Lung microvascular endothelial cell (primary cell): ENCODE data around the gene TTC9B. TPM values are rescaled to one million over a fixed set of nuclear protein-coding genes. Genes with fewer than 3 reads are reported as not detected.

ENCODE experiments used
- DNase-seq, 2 donors: peaks; one replicate each; pipeline versions ENCODE4 v3.0.0 to v3.0.0-alpha.2; 2010; ENCODE audit warnings: low read depth in 2 of 2
- total RNA-seq: library from RNA; depleted of rRNA; stranded (reverse); fragments of >200 nt; gene quantifications from 2 replicates; pipeline ENCODE4 v1.2.1, GENCODE V29; 2014

The TTC9B gene
- total RNA-seq = under 0.01 TPM in 1 of 2 replicates, not detected in the other

GRCh38 chr19:40217934-40218890 is at the start of gene TTC9B:
TTC9B (minus strand) TSS chr19:40218384; CDS start chr19:40218381, 3 bp downstream.
- peak; percentile 29 to 41 for DNase-seq

DNA sequence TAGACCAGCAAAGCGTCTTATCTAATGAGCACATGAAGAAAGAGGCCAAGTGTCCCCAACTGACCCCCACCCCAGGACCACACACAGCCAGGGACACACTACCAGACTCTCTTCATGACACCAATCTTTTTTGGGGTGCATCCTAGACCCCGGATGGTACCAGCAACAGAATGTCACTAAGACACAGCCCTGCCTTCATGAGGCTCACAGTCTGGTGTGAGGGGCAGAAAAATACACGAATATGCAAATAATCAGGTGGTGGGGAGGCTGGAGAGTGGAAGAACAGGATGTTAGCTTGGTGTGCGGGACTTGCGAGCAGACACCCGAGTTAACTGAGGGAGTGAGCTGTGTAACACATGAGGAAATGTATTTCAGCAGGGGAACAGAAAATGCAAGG is 49.4 kb upstream of the TTC9B start:
- DNase-seq = no peak

DNA sequence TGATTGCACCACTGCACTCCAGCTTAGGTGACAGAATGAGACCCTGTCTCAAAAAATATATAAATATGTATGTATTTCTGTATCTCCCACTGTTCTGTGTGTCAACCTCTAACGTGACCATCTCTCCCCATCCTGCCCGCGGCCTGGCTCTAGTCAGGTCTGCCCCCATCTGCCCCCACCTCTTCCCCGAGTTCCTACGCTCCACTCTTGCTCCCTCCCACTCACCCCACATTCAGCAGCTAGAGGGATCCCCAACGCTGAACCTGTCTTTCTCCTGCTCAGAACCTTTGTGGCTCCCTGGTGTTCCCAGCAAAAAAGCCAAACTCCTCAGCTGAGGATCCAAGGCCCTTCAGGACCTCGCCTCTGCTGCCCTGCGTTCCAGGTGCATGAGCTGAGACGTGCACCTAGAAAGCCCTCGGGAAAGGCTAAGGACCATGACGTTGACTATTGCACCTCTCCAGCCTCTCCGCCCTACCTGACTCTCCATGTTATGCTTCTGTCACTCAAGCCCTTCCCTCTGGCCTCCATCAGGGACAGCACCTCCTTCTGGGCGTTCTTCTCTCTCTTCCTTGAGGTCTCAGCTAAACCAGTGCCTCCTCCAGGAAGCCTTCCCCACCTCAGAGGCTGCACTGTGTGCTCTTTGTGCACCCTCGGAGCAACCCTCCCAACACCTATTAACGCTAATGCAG is 48.9 kb upstream of the TTC9B start:
- no peak for DNase-seq

GRCh38 chr19:40266119-40266518 is 47.9 kb upstream of the TTC9B start:
- DNase-seq = no peak

DNA sequence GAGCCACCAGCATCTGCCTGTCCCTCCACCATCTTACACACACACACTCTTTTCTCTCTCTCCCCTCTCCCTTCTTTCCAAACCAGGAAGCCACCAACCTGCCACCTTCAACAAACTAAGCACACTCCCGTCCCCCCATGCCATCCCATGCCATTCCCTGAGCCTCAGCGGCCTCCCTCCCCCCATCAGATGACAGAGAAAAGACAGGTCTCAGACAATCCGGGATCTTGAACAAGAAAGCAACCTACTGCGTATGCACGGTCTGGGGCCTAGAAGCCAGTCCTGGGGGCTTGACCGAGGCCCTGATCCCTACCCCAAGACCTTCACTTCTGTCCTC is 47.5 kb upstream of the TTC9B start:
- no peak for DNase-seq

GRCh38 chr19:40265055-40265762 is 47.0 kb upstream of the TTC9B start:
- DNase-seq = no peak

DNA sequence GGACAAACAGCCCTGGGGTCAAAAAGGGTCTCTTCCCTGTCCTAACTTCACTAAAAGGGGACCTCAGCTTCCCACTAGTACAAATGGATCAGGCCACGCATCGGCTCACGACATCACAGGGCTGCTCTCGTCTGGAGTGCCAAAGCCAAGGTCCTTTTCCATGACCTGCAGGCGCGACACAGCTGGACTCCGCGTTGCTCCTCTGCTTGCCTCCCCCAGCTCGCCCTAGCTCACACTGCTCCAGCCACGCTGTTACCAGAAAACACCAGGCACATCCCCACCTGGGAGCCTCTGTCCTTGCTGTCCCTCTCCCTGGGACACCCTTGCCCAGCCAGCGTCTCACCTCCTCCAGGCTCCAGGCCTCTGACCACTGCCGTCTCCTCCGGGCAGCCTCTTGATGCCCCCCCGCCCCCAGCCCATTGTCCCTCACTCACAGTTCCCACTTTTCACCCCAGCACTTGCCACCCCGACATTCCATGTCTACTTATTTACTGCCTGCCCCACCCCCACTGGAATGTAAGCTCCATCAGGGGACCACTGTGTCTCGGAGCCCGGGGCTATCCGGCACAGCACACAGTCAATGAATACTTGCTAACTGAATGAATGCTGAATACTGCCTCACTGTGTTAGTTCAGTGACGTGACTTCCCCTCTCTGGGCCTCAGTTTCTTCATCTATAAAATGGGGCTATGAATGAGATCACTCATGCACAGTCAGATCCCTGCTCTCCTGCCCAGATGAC is 46.3 kb upstream of the TTC9B start:
- DNase-seq = no peak

- DNase-seq = no peak
These were observed 45.5 kb upstream of the TTC9B start for GRCh38 chr19:40263440-40264313.

- DNase-seq = no peak
These were observed 44.2 kb upstream of the TTC9B start for GRCh38 chr19:40262422-40262821.

- no peak for DNase-seq
These were observed 43.4 kb upstream of the TTC9B start for GRCh38 chr19:40261631-40262030.

GRCh38 chr19:40257096-40257517 is 38.9 kb upstream of the TTC9B start:
- DNase-seq = no peak

DNA sequence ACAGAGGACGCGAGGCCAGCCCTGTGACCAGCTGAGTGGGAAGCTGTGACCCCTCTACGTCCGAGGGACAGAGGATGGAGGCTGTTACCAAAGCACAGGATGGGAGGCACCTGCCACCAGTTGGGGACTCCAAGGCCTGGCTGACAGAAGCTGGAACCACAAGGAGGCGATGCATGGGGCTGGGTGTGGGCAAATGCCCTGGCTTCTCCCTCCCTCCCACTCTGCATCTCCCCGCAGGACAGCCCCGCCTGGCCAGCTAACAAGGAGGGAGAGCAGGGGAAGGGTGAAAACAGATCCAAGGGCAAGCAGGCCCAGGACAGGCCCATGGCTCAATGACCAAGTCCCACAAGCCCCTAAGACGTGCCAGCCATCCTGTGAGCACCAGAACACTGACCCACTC is 38.3 kb upstream of the TTC9B start:
- no peak for DNase-seq

DNA sequence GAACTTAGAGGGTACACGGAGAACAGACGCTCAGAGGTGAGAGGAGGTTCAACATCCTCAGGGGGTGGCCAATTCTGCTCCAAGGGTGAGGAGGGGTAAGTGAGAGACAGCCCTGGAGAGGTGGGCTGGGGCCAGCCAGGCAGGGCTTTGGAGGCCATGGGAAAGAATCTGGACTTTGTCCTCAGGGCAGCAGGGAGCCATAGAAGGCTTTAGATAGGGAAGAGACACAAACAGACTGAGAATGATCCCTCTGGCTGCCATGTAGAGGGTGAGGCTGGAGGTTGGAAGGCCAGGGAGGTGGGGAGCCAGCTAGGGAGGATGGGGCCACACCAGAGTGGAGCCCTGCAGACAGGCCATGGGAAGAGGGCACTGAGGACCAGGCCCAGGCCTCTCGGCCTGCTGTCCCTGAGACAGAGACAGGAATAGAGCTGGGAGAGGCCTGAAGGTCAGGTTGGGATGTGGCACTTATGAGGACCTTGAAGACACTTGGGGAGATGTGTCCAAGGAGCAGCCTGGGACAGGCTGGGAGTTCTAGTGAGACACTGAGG is 37.5 kb upstream of the TTC9B start:
- no peak for DNase-seq

DNA sequence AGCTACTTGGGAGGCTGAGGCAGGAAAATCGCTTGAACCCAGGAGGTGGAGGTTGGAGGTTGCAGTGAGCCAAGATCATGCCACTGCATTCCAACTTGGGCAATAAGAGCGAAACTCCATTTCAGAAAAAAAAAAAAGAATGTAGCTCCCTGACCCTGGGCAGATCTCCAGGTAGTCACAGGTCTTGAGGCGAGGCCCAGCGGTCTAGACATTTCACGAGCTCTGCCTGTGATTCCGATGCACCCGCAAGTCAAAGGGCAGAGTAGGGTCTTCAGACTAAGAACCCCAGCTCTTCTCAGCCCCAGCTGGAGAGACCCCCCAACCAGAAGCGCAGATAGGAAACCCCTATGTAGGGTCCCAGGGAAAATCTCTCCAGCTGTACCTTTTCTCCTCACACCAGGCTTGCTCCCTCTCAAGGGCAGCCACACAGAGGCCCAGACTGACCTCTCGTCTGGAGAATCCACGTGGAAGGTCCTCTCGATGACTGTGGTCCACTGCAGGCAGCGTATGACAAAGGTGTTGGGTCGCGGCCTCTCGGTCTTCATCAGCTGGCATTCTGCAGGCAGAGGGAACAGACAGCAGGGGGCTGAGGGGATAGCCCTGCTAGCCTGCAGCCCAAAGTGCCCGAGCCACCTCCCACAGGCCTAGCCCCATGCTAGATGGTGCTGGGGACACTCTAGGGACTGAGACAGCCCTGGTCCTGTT is 36.7 kb upstream of the TTC9B start:
- DNase-seq = no peak

DNA sequence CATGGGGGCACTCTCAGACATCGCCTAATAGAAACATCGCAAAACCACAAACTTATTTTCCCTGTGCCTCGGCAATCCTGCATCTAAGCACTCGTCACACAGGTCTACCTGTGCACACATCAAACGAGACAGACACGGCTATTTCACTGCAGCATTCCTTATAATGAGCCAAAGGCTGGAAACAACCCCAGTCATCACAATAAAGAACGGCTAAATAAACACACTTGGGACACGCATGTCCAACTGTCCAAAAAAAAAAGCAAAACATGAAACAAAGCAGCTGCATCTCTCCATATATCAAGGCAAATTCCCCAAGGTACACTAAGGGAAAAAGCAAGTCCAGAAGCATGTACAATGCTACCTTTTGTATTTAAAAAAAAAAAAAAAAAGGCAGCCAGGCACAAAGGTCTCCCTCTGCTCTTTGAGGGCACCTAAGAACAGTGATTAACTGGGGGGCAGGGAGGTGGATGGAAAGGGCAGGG is 35.5 kb upstream of the TTC9B start:
- DNase-seq = no peak

DNA sequence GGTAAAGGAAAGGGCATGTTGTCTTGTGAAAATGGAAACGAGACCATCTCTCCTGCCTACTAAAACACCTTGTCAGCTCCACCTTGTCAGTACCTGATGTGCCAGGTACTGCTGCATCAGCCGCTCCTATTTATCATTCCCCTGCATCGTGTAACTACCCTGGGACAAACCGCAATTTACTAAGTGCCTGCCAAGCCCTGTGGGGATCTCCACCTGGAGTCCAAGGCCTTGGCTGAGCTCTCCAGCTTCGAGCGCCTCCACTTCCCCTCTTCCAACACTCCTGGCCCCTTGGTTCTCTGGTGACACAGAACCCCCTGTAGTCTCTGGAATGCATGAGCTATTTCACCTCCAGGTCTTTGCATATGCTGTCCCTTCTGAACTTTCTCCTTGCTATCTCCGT is 34.2 kb upstream of the TTC9B start:
- no peak for DNase-seq

GRCh38 chr19:40251991-40252390 is 33.8 kb upstream of the TTC9B start:
- DNase-seq = no peak

GRCh38 chr19:40251244-40251643 is 33.1 kb upstream of the TTC9B start:
- DNase-seq = no peak

GRCh38 chr19:40249781-40250180 is 31.6 kb upstream of the TTC9B start:
- no peak for DNase-seq
